22Rv1 (cell line): ENCODE measurements around the gene G3BP2.

Source experiments
- CTCF ChIP-seq: fragments of 450-650 bp; IDR thresholded peaks from 2 replicates; pipeline ENCODE4 v1.5.1; 2017; ENCODE audit warnings: mild to moderate bottlenecking
- ZFX ChIP-seq: fragments of 450-650 bp; IDR thresholded peaks from 2 replicates; pipeline ENCODE4 v1.6.1; 2017; ENCODE audit warnings: antibody characterized with exemption, borderline replicate concordance

GRCh38 chr4:75596061-75596460 lies 77.2 kb downstream of the G3BP2 start:
- TF ChIP-seq CTCF (no peak), ZFX (no peak)
